ENCODE measurements around the gene TPGS1. TPM values are rescaled to one million over a fixed set of nuclear protein-coding genes. Genes with fewer than 3 reads are reported as not detected.

The TPGS1 gene
- total and polyA plus RNA-seq, 10 donors = 9.8 to 24.4 (median 19.5) TPM

GRCh38 chr19:531753-532560 lies 24.7 kb downstream of the TPGS1 start, which contains the start of gene CDC34:
Gene CDC34, plus strand, starts transcription at chr19:531760. Its CDS starts 172 bp downstream, at chr19:531932.
- H3K9me3 ChIP-seq = no peaks in the 10 kb centered on the region
- H3K27me3 ChIP-seq (replicated peaks in 1 of 7) = peaks cover 0 to 8% (median 0%) of the 10 kb centered on the region in 7 donors
- H3K4me1 ChIP-seq = peaks cover 17 to 54% (median 42%) of the 10 kb centered on the region in 6 donors
- 0 to 2% (median 1%) methylated on average over 32 to 84 of the region's 84 CpGs for WGBS, 5 donors
- H3K4me3 ChIP-seq = peak within 1 kb of the TSS; percentile 85 to 99 (median 96)
- peaks cover 0 to 27% (median 18%) of the 10 kb centered on the region in 6 donors for H3K36me3 ChIP-seq
- intact Hi-C loops (cut with DNase I; ENCODE audit: low total_unique reads) = loop anchor here (5.0 kb wide), 1 partner anchor 40 kb away; the partner anchor contains the start of gene BSG
- DNase-seq = no peak
- TF ChIP-seq POLR2AphosphoS5 (IDR thresholded peaks at IDR 0.05) (peak; percentile 41 to 48 (median 47)), CTCF (IDR thresholded peaks at IDR 0.05 in 8 of 11, conservative IDR thresholded peaks at IDR 0.05 in 3 of 11) (no peak), POLR2A (IDR thresholded peaks at IDR 0.05) (no peak)
- H3K27ac ChIP-seq = peak within 1 kb of the TSS; percentile 92 to 99 (median 96)

- Histone ChIP-seq H3K9me3 (no peaks in the 10 kb centered on the region), H3K36me3 (peaks cover 0 to 35% (median 22%) of the 10 kb centered on the region in 6 donors), H3K4me3 (peak overlapping the region; percentile 66 to 99 (median 96)), H3K27me3 (replicated peaks in 1 of 7) (no peaks in the 10 kb centered on the region), H3K4me1 (peaks cover 17 to 57% (median 44%) of the 10 kb centered on the region in 6 donors), H3K27ac (peak overlapping the region; percentile 69 to 99 (median 96))
- TF ChIP-seq CTCF (IDR thresholded peaks at IDR 0.05 in 8 of 11, conservative IDR thresholded peaks at IDR 0.05 in 3 of 11) (peak in 8 of 11 experiments; percentile 25 to 56 (median 48)), POLR2AphosphoS5 (IDR thresholded peaks at IDR 0.05) (peak in 2 of 3 donors; percentile 50 to 76), POLR2A (IDR thresholded peaks at IDR 0.05) (no peak)
- peak; percentile 87 for DNase-seq
- intact Hi-C loops (cut with DNase I; ENCODE audit: low total_unique reads) = loop anchor here (5.0 kb wide), 1 partner anchor 40 kb away; the partner anchor contains the start of gene BSG
- WGBS, 5 donors = 0 to 5% (median 2%) methylated on average over 28 to 47 of the region's 47 CpGs
Measured at GRCh38 chr19:532561-533363, 25.5 kb downstream of the TPGS1 start.

GRCh38 chr19:533364-534058 lies 26.2 kb downstream of the TPGS1 start:
- Histone ChIP-seq H3K27me3 (replicated peaks in 1 of 7) (no peaks in the 10 kb centered on the region), H3K4me3 (peak overlapping the region in 7 of 8 donors; percentile 85 to 99 (median 96)), H3K4me1 (peaks cover 17 to 62% (median 45%) of the 10 kb centered on the region in 6 donors), H3K36me3 (peaks cover 0 to 43% (median 28%) of the 10 kb centered on the region in 6 donors), H3K9me3 (no peaks in the 10 kb centered on the region), H3K27ac (peak overlapping the region; percentile 69 to 99 (median 96))
- TF ChIP-seq POLR2AphosphoS5 (IDR thresholded peaks at IDR 0.05) = no peak
- TF ChIP-seq POLR2A (IDR thresholded peaks at IDR 0.05) = no peak
- 49 to 65% (median 57%) methylated on average over 3 to 25 of the region's 25 CpGs for WGBS, 5 donors
- DNase-seq = no peak
- intact Hi-C loops (cut with DNase I; ENCODE audit: low total_unique reads) = loop anchor here (5.0 kb wide), 1 partner anchor 39 kb away; the partner anchor contains the start of gene BSG

- no peaks in the 10 kb centered on the region for H3K9me3 ChIP-seq
- H3K4me3 ChIP-seq = peak overlapping the region in 3 of 8 donors; percentile 96 to 99 (median 99)
- WGBS, 5 donors = 71 to 92% (median 89%) methylated on average over 6 to 14 of the region's 14 CpGs
- TF ChIP-seq CTCF (IDR thresholded peaks at IDR 0.05 in 8 of 11, conservative IDR thresholded peaks at IDR 0.05 in 3 of 11) (no peak), POLR2A (IDR thresholded peaks at IDR 0.05) (no peak), POLR2AphosphoS5 (IDR thresholded peaks at IDR 0.05) (no peak)
- peaks cover 0 to 48% (median 34%) of the 10 kb centered on the region in 6 donors for H3K36me3 ChIP-seq
- no peaks in the 10 kb centered on the region for H3K27me3 ChIP-seq (replicated peaks in 1 of 7)
- H3K4me1 ChIP-seq = peaks cover 17 to 66% (median 45%) of the 10 kb centered on the region in 6 donors
- peak overlapping the region; percentile 69 to 99 (median 96) for H3K27ac ChIP-seq
- intact Hi-C loops (cut with DNase I; ENCODE audit: low total_unique reads) = loop anchor here (5.0 kb wide), 1 partner anchor 38 kb away; the partner anchor contains the start of gene BSG
- peak; percentile 72 for DNase-seq
Measured at GRCh38 chr19:534088-534487, 26.8 kb downstream of the TPGS1 start.
